Mucosa of stomach (tissue), 1 donor: ENCODE measurements around the gene SARM1.
A peak's percentile ranks its signal among the peaks of the same experiment; 100 is the strongest.

Experiments
- H3K27me3 ChIP-seq: one replicate; pipeline ENCODE4 v1.7.0; 2013; ENCODE audit warnings: mild to moderate bottlenecking, low read length; ENCODE audit not compliant: control insufficient read depth, insufficient read depth
- H3K36me3 ChIP-seq: one replicate; pipeline ENCODE4 v1.7.0; 2013; ENCODE audit warnings: low read length; ENCODE audit not compliant: control insufficient read depth, insufficient read depth
- H3K4me1 ChIP-seq: one replicate; pipeline ENCODE4 v1.7.0; 2013; ENCODE audit warnings: mild to moderate bottlenecking, low read length; ENCODE audit not compliant: control insufficient read depth, insufficient read depth
- H3K4me3 ChIP-seq: one replicate; pipeline ENCODE4 v1.7.0; 2013; ENCODE audit warnings: low read length
- H3K9ac ChIP-seq: one replicate; pipeline ENCODE4 v1.7.0; 2013; ENCODE audit warnings: mild to moderate bottlenecking, low read length, moderate library complexity
- H3K9me3 ChIP-seq: one replicate; pipeline ENCODE4 v1.7.0; 2013; ENCODE audit warnings: mild to moderate bottlenecking, low read length, moderate library complexity; ENCODE audit not compliant: control insufficient read depth
- donor health status: Pancreatic carcinoma.

The SARM1 gene

GRCh38 chr17:28372203-28372944, 880 bp downstream of the SARM1 start:
- H3K9ac ChIP-seq: peak overlapping the region; percentile 55
- no peaks in the 10 kb centered on the region for H3K9me3 ChIP-seq
- H3K27me3 ChIP-seq: peaks cover 26% of the 10 kb centered on the region
- peaks cover 11% of the 10 kb centered on the region for H3K4me1 ChIP-seq
- no peak overlapping the region for H3K4me3 ChIP-seq
- H3K36me3 ChIP-seq: no peaks in the 10 kb centered on the region

- Histone ChIP-seq H3K9me3 (no peaks in the 10 kb centered on the region), H3K36me3 (no peaks in the 10 kb centered on the region), H3K4me1 (peaks cover 11% of the 10 kb centered on the region), H3K27me3 (peaks cover 26% of the 10 kb centered on the region), H3K4me3 (no peak overlapping the region), H3K9ac (no peak overlapping the region)
Observed at GRCh38 chr17:28372945-28373274, 1.4 kb downstream of the SARM1 start.

GRCh38 chr17:28379814-28380801, 8.6 kb downstream of the SARM1 start:
- no peaks in the 10 kb centered on the region for H3K36me3 ChIP-seq
- no peak overlapping the region for H3K4me3 ChIP-seq
- peaks cover 18% of the 10 kb centered on the region for H3K27me3 ChIP-seq
- H3K9ac ChIP-seq: no peak overlapping the region
- H3K4me1 ChIP-seq: peaks cover 26% of the 10 kb centered on the region
- no peaks in the 10 kb centered on the region for H3K9me3 ChIP-seq

- H3K4me1 ChIP-seq: peaks cover 29% of the 10 kb centered on the region
- peaks cover 18% of the 10 kb centered on the region for H3K27me3 ChIP-seq
- no peaks in the 10 kb centered on the region for H3K36me3 ChIP-seq
- H3K9ac ChIP-seq: peak overlapping the region; percentile 22
- no peak overlapping the region for H3K4me3 ChIP-seq
- H3K9me3 ChIP-seq: no peaks in the 10 kb centered on the region
Observed at GRCh38 chr17:28381141-28381825, 9.8 kb downstream of the SARM1 start.

GRCh38 chr17:28384281-28385036, 13.0 kb downstream of the SARM1 start:
- H3K27me3 ChIP-seq: peaks cover 18% of the 10 kb centered on the region
- H3K9ac ChIP-seq: peak overlapping the region; percentile 49
- H3K4me3 ChIP-seq: peak overlapping the region; percentile 67
- peaks cover 29% of the 10 kb centered on the region for H3K4me1 ChIP-seq
- no peaks in the 10 kb centered on the region for H3K9me3 ChIP-seq
- H3K36me3 ChIP-seq: no peaks in the 10 kb centered on the region

GRCh38 chr17:28385037-28385400, 13.5 kb downstream of the SARM1 start:
- H3K9me3 ChIP-seq: no peaks in the 10 kb centered on the region
- H3K9ac ChIP-seq: peak overlapping the region; percentile 49
- H3K4me1 ChIP-seq: peaks cover 29% of the 10 kb centered on the region
- H3K27me3 ChIP-seq: peaks cover 18% of the 10 kb centered on the region
- no peaks in the 10 kb centered on the region for H3K36me3 ChIP-seq
- peak overlapping the region; percentile 67 for H3K4me3 ChIP-seq

- H3K27me3 ChIP-seq: peaks cover 18% of the 10 kb centered on the region
- no peak overlapping the region for H3K4me3 ChIP-seq
- peaks cover 28% of the 10 kb centered on the region for H3K4me1 ChIP-seq
- no peaks in the 10 kb centered on the region for H3K36me3 ChIP-seq
- no peaks in the 10 kb centered on the region for H3K9me3 ChIP-seq
- H3K9ac ChIP-seq: peak overlapping the region; percentile 49
Observed at GRCh38 chr17:28385406-28385805, 13.9 kb downstream of the SARM1 start.

GRCh38 chr17:28386391-28386790, 14.9 kb downstream of the SARM1 start:
- Histone ChIP-seq H3K4me1 (peaks cover 18% of the 10 kb centered on the region), H3K9ac (no peak overlapping the region), H3K9me3 (no peaks in the 10 kb centered on the region), H3K4me3 (no peak overlapping the region), H3K27me3 (peaks cover 11% of the 10 kb centered on the region), H3K36me3 (peaks cover 5% of the 10 kb centered on the region)

GRCh38 chr17:28388106-28388505, 16.6 kb downstream of the SARM1 start:
- H3K36me3 ChIP-seq: peaks cover 5% of the 10 kb centered on the region
- no peak overlapping the region for H3K4me3 ChIP-seq

GRCh38 chr17:28390141-28390540, 18.6 kb downstream of the SARM1 start:
- Histone ChIP-seq H3K36me3 (peaks cover 5% of the 10 kb centered on the region), H3K4me3 (no peak overlapping the region), H3K4me1 (peaks cover 4% of the 10 kb centered on the region), H3K9ac (no peak overlapping the region), H3K27me3 (no peaks in the 10 kb centered on the region), H3K9me3 (no peaks in the 10 kb centered on the region)

More at GRCh38 chr17:28388106-28388505, 16.6 kb downstream of the SARM1 start:
- Histone ChIP-seq H3K9me3 (no peaks in the 10 kb centered on the region), H3K9ac (no peak overlapping the region), H3K4me1 (peaks cover 13% of the 10 kb centered on the region), H3K27me3 (no peaks in the 10 kb centered on the region)

GRCh38 chr17:28390563-28390962, 19.1 kb downstream of the SARM1 start:
- Histone ChIP-seq H3K36me3 (peaks cover 5% of the 10 kb centered on the region), H3K4me1 (peaks cover under 1% of the 10 kb centered on the region), H3K4me3 (no peak overlapping the region), H3K9ac (no peak overlapping the region), H3K9me3 (no peaks in the 10 kb centered on the region), H3K27me3 (no peaks in the 10 kb centered on the region)
